Activated CD8-positive, alpha-beta memory T cell treated with anti-CD3 and anti-CD28 coated beads for 24 hours (primary cell): Measurements from ENCODE around the gene INVS.
"Not testable (repeated sequence)": the region's sequence is repeated elsewhere in the genome, so short reads cannot be mapped to it uniquely, and the experiment has no call there.

Experiments
- DNase-seq: peaks from one replicate; pipeline ENCODE4 v3.0.0-alpha.2; 2020

The INVS gene, protein sequence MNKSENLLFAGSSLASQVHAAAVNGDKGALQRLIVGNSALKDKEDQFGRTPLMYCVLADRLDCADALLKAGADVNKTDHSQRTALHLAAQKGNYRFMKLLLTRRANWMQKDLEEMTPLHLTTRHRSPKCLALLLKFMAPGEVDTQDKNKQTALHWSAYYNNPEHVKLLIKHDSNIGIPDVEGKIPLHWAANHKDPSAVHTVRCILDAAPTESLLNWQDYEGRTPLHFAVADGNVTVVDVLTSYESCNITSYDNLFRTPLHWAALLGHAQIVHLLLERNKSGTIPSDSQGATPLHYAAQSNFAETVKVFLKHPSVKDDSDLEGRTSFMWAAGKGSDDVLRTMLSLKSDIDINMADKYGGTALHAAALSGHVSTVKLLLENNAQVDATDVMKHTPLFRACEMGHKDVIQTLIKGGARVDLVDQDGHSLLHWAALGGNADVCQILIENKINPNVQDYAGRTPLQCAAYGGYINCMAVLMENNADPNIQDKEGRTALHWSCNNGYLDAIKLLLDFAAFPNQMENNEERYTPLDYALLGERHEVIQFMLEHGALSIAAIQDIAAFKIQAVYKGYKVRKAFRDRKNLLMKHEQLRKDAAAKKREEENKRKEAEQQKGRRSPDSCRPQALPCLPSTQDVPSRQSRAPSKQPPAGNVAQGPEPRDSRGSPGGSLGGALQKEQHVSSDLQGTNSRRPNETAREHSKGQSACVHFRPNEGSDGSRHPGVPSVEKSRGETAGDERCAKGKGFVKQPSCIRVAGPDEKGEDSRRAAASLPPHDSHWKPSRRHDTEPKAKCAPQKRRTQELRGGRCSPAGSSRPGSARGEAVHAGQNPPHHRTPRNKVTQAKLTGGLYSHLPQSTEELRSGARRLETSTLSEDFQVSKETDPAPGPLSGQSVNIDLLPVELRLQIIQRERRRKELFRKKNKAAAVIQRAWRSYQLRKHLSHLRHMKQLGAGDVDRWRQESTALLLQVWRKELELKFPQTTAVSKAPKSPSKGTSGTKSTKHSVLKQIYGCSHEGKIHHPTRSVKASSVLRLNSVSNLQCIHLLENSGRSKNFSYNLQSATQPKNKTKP

DNA sequence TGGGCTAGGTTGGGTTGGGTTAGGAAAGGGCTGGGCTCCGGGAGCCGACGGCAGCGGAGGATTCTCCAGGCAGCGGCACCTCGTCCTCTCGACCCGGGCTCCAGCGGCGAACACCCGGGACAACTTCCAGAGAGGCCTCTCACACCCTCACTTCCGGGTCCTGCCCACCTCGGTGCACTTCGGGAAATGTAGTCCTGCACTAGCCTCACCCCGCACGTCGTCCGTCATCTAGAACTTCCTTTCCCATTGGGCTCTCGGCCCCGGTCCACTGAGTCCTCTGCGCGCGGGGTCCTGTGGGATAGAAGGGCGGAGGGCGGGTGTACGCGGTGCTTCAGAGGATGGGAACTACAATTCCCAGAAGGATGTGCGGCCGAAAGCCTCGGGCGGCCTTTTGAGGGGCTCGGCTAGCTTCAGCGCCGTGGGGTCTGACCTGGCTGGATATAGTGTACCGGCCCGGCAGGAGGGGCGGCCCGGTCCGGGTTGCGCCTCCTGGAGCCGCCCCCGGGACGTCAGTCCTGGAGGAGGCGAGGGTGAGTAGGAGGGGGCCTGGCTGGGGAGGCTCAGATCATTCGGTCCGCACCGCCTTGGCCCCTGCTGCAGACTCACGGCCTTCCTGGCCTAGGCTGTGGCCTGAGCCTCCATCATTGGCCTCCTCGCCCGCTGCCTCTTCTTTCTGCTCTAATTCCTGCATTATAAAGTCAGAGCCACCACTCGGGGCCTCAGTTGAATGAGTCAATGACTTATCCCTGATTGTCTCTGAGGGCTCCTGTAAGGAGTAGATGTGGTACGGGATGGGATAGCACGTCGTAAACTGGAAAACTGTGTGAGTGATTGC, at the start of gene INVS, which contains the start of gene ERP44:
INVS (plus strand) TSS at position 357 of the 835 bp plus-strand sequence. CDS start 5,279 bp downstream, outside the sequence.
ERP44 (minus strand) TSS at position 114 of the 835 bp plus-strand sequence. CDS start 160 bp downstream, outside the sequence.
- peak; percentile 95 for DNase-seq

DNA sequence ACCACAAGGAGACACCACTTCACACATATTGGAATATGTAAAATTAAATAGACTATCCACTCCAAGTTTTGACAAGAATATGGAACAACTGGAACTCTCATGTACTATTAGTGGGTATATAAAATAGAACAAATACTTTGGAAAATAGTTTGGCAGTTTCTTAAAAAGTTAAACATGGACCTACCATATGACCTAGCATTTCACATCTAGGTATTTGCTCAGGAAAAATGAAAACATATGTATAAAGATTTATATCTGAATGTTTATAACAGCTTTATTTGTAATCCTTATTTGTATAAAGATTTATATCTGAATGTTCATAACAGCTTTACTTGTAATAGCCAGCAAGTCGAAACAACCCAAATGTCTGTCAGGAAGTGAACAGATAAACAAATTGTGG, 49.5 kb upstream of the INVS start:
- no peak for DNase-seq

DNA sequence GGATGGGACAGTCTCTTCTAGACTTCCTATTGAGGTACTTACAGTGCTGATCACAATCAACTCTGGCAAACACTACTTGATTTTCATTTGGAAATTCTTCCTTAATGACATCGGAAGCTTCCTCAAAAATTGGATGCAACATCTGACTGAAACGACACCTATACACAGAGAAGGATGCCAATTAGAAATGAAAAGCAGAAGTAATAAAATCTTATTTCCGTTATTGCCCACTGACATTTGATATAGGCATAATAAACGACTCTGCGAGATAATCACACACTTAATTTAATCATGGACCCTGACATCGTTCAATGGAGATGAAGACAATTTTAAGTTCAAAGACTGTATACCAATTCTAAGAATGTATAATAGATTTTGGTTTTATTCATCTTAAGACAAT, 46.7 kb upstream of the INVS start:
- DNase-seq, result no peak

DNA sequence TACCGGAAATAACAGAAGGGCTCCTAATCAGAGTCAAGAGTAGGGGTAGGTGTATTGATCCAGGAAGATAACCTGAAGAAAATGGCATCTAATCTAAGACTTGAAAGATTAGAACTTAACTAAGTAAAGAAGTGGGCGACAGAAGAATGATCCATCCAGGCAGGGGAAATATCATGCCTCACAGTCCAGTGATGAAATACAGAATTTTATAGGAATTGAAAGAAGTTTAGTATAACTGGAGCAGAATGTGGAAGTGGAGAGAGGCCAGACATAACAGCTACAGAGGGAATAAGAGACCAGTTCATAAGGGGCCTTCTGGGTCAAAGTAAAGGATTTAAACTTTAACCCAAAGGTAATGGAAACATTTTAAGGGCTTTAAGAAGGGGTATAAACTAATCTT, 42.5 kb upstream of the INVS start:
- DNase-seq, result no peak

DNA sequence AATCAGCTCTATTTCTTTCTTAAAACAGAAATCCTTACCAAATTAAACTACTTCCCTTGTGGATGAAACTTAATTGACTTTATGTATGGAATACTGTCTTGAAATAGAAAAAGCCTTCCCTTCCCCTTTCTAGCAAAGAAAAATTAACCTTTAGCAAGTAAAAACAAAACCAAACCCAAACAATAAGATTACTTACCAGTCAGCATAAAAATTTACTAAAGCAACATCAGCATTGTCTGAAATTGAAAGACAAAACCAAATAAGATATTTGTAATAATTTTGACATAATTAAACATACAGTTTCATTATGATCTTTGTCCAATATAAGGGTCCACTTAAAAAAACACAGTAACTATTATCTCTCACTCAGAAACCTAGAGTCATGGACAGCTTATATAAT, 41.4 kb upstream of the INVS start:
- DNase-seq, result no peak

DNA sequence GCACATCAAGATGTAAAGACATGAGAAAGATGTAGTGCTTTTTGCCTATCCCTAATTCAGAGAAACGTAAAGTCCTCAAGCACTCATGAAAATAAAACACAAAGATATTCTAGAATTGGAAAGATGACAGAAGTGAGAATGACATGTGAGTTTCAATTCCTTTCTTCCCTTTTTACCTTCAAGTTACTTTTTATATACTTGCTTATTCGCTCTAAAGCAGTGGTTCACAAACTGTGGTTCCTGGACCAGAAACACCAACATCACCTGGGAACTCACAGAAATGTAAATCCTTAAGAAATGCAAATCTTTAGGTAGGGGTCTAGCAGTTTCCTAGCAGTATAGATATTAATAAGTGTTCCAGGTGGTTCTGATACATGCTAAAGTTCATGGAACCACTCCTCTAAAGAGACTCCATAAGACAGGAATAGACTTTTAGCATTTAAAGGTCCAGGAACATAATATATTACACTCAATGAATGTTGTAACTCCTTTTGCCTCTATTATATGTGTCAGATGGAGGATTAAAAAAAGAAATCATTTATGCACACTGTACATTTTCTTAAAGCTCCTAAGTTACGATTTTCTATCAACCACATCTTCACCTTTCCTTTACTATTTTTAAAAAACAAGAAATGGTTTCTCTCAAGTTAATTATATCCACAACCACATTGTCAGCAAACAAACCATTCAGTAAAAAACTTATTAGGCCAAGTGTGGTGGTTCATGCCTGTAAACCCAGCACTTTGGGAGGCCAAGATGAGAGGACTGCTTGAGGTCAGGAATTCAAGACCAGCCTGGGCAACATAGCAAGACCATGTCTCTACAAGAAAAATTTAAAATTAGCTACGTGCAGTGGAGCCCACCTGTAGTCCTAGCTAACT, 40.1 kb upstream of the INVS start:
- DNase-seq, result no peak

DNA sequence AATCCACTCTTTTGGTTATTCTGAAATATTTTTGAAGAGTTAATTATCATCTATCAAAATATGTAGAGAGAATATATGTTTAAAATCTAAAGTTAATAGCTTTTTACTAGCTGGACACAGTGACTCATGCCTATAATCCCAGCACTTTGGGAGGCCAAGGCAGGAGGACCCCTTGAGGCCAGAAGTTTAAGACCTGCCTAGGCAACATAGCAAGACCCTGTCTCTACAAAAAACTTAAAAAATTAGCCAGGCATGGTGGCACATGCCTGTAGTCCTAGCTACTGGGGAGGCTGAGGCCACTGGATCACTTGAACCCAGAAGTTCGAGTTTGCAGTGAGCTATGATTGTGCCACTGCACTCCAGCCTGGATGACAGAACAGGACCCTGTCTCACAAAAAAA, 36.4 kb upstream of the INVS start:
- not testable (repeated sequence) for DNase-seq

DNA sequence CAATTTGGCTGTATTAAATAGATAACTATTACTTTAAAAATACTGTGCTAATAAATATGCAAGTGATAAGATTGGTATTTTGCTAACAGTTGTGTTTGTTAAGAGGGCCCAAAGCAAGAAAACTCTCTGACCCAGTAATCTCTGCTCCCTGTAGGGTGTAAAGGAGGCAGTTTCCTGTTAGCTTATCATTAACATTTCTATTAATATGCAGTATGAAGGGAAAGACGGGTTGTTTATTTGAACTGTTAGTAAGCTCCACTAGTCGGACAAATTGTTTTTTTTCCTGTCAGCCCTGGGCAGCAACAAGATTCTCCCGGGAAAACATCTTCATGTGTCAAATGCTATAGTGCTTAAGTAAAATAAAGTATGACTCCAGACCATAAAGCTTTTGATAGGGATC, 35.9 kb upstream of the INVS start:
- DNase-seq, result no peak

DNA sequence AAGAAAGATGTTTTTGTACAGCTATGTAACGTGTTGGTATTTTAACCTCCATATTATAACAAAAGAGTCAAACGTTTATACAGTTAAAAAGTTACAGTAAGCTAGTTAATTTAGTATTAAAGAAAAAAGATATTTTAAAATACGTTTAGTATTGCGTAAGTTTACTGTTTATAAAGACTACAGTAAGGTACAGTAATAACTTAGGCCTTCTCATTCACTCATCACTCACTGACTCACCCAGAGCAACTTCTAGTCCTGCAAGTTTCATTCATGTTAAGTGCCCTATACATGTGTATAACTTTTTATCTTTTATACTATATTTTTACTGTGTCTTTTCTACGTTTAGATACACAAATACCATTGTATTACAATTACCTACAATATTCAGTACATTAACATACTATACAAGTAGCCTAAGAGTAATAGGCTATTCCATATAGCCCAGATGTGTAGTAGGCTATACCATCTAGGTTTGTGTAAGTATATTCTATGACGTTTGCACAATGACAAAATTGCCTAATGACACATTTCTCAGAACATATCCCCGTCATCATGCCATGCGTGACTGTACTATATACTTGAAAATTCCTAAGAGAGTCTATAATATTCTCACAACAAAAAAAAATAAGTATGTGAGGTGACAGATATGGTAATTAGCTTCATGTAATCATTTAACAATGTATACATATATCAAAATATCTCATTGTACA, 34.0 kb upstream of the INVS start:
- DNase-seq, result no peak

DNA sequence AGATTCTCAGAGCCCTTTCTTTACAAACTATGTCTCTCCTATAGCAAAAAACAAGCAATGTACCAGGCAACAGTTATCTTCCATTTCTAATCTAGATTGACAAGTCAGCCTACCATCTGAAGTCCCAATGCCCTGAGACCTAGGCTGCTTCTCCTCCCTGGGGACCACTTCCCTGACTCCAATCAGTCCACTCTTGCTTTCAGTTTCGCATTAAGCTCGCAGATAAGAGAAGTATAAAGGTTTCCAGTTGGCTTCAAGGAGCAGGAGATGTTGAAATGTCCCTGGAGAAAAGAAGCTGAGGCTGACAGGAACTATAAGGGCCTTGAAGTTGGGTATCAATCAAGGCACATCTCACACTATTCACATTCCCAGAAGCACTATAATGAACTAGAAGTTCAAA, 32.5 kb upstream of the INVS start:
- DNase-seq, result no peak

DNA sequence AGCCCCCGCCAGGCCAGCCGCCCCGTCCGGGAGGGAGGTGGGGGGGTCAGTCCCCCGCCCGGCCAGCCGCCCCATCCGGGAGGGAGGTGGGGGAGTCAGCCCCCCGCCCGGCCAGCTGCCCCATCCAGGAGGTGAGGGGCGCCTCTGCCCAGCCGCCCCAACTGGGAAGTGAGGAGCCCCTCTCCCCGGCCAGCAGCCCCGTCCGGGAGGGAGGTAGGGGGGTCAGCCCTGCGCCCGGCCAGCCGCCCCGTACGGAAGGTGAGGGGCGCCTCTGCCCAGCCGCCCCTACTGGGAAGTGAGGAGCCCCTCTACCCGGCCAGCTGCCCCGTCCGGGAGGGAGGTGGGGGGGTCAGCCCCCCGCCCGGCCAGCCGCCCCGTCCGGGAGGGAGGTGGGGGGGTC, 31.1 kb upstream of the INVS start:
- not testable (repeated sequence) for DNase-seq

DNA sequence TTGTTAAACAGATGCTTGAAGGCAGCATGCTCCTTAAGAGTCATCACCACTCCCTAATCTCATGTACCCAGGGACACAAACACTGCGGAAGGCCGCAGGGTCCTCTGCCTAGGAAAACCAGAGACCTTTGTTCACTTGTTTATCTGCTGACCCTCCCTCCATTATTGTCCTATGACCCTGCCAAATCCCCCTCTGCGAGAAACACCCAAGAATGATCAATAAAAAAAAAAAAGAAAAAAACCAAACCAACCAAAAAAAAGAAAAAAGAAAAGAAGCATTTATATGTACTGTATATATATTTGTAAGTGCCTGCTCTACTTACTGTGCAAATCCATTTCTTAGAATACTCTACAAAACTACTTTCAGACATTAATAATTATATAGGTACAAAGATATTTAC, 30.0 kb upstream of the INVS start:
- DNase-seq, result not testable (repeated sequence)

DNA sequence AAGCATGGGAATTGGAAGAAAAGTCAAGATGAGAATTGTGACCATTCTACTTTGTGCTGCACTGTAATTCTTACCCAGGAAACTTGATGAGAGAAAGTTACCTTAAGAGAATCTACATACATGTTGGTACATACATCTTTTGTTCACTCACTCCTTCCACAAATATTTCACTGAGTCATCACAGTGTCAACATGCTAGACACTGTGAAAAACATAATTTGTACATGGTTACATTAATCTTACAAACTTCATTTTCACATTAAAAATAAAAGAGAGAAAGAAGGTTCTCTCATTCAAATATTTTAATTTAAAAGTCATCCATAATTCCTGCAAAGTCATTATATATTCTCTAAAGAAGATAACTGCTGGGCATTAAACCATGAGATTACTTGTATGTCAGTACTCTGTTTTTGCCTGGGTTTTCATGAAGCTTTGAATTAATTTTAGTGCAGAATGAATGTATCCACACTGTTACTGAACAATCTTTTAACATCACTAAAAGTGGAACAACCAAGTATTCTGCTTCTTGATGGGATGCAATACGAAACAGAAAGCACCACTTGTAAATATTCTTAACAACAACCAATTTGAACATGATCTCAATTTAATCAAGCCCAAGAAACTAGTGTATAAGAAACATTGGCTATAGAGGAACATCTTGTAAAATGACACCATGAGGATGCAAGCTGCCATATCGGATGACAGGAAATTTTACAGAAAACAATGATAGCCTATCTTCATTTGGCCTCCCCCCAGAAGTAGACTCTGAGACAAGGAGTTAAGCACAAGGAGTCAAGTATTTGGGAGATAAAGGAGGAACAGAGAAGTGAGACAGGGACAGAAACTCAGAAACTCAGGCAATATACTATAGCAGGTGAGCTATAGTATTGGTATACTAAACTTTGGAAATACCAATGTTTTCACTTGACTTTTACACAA, 28.7 kb upstream of the INVS start:
- DNase-seq, result no peak

DNA sequence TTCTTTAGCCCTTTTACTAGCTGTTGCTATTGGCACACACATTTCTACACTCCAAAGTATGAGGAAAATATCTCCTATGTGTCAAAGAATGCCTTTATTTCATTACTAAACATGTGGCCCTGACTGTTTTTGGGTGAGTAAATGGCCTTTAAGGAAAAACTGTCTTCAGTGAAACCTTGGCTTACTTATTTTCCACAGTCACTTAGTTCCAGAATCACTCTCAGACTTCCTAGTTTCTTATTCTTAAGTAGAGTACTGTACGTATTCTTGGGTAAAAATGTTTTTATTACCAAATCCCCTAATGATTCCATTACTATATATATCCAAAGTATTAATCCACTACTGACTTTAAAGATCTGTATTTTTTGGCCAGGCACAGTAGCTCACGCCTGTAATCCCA, 27.8 kb upstream of the INVS start:
- DNase-seq, result no peak

DNA sequence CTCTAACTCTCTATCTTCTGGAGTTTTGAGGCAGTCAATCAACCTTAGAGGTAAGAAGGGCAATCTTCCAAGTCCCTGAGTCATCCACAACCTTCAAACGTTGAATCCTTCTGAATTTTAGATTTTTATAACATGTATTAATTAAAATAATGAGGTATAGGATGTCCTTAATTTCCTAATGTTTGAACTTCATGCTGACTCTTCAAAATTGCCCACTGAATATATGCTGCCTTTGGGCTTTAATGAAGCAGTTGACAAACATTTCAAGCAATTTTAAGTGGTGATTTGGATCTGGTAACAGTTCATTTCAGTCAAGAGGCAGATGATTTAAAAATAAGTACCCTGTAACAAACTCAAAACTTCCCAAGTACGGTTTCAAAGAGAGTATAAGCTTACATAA, 26.2 kb upstream of the INVS start:
- DNase-seq, result no peak

DNA sequence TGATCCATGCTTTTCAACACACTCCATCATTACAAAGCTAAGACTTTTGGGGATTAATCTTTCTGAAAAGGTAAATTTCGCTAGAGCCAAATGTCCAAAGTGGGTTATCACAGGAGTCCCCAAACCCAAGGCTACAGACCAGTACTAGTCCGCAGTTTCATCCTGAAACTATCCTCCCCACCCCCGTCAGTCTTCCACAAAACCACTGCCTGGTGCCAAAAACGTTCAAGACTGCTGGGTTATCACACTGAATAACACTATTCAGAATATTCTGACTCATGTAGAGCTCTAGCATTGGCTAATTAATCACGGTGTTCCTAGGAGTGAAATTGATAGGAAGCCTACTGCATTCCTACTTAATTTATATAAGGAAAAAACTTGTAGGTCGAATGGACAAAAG, 24.9 kb upstream of the INVS start:
- no peak for DNase-seq

DNA sequence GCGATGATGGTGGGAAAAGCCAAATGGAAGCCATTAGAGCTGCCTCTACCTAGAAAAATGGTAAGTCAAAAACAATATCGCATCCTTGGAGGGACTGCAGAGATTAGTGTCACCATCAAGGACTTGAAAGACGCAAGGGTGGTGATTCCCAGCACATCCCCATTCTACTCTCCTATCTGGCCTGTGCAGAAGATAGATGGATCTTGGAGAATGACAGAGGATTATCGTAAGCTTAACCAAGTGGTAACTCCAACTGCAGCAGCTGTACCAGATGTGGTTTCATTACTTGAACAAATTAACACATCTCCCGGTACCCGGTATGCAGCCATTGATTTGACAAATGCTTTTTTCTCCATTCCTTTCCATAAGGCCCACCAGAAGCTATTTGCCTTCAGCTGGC, 24.1 kb upstream of the INVS start:
- no peak for DNase-seq

DNA sequence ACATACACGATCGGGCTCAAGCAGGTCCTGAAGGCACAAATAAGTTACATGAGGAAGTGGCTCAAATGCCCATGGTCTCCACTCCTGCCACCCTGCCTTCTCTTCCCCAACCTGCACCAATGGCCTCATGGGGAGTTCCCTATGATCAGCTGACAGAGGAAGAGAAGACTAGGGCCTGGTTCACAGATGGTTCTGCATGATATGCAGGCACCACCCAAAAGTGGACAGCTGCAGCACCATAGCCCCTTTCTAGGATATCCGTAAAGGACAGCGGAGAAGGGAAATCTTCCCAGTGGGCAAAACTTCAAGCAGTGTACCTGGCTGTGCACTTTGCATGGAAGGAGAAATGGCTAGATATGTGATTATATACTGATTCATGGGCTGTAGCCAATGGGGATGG, 22.8 kb upstream of the INVS start:
- DNase-seq, result not testable (repeated sequence)

DNA sequence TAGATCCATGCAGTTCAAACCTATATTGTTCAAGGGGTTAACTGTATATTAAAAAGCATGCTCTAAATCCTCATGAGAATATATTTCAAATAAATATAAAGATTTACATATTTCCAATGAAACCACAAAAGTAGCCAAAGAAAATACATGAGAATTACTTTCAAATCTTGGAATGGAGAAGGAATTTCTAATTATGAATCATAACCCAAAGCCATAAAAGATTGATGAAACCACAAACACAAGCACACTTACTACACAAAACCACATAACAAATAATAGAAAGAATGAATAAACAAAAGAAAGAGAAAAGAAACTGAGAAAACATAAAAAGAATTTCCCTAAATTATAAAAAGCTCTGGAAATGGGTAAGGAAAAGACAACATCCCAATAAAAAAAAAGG, 16.3 kb upstream of the INVS start:
- no peak for DNase-seq
